Activated T-cell treated with anti-CD3 and anti-CD28 coated beads for 4 hours (primary cell): ENCODE data around the gene CEP112.
"Not testable (repeated sequence)": the region's sequence is repeated elsewhere in the genome, so short reads cannot be mapped to it uniquely, and the experiment has no call there.

Source experiments
- DNase-seq: peaks from one replicate; pipeline ENCODE4 v3.0.0-alpha.2; 2020

Gene CEP112

GRCh38 chr17:66149562-66149961, 42.4 kb downstream of the CEP112 start:
- no peak for DNase-seq

GRCh38 chr17:66146394-66146793, 45.5 kb downstream of the CEP112 start:
- DNase-seq = no peak

- DNase-seq = no peak
These were observed 48.2 kb downstream of the CEP112 start for GRCh38 chr17:66143657-66144282.

GRCh38 chr17:66142428-66142827, 49.5 kb downstream of the CEP112 start:
- no peak for DNase-seq

GRCh38 chr17:66138120-66138519, 53.8 kb downstream of the CEP112 start:
- DNase-seq = no peak

GRCh38 chr17:66135896-66136295, 56.0 kb downstream of the CEP112 start:
- no peak for DNase-seq

- DNase-seq = no peak
These were observed 56.7 kb downstream of the CEP112 start for GRCh38 chr17:66135219-66135618.

- no peak for DNase-seq
These were observed 62.2 kb downstream of the CEP112 start for GRCh38 chr17:66129759-66130158.

- no peak for DNase-seq
These were observed 65.7 kb downstream of the CEP112 start for GRCh38 chr17:66126231-66126630.

- no peak for DNase-seq
These were observed 68.8 kb downstream of the CEP112 start for GRCh38 chr17:66123163-66123562.

GRCh38 chr17:66115246-66115645, 76.7 kb downstream of the CEP112 start:
- no peak for DNase-seq

GRCh38 chr17:66114609-66115008, 77.3 kb downstream of the CEP112 start:
- no peak for DNase-seq

GRCh38 chr17:66107731-66108130, 84.2 kb downstream of the CEP112 start:
- no peak for DNase-seq

GRCh38 chr17:66098040-66098439, 93.9 kb downstream of the CEP112 start:
- DNase-seq = no peak

GRCh38 chr17:66094727-66095126, 97.2 kb downstream of the CEP112 start:
- DNase-seq = no peak

- no peak for DNase-seq
These were observed 100.4 kb downstream of the CEP112 start for GRCh38 chr17:66091445-66092080.

- no peak for DNase-seq
These were observed 102.2 kb downstream of the CEP112 start for GRCh38 chr17:66089764-66090163.

GRCh38 chr17:66088173-66088572, 103.8 kb downstream of the CEP112 start:
- no peak for DNase-seq

GRCh38 chr17:66087073-66087472, 104.9 kb downstream of the CEP112 start:
- no peak for DNase-seq

- no peak for DNase-seq
These were observed 106.7 kb downstream of the CEP112 start for GRCh38 chr17:66085221-66085620.

- DNase-seq = not testable (repeated sequence)
These were observed 111.3 kb downstream of the CEP112 start for GRCh38 chr17:66080670-66081069.

- DNase-seq = no peak
These were observed 115.3 kb downstream of the CEP112 start for GRCh38 chr17:66076546-66077190.

- no peak for DNase-seq
These were observed 118.5 kb downstream of the CEP112 start for GRCh38 chr17:66073384-66073783.

- no peak for DNase-seq
These were observed 128.2 kb downstream of the CEP112 start for GRCh38 chr17:66063686-66064085.
